Psoas muscle (tissue), 8 donors: Measurements from ENCODE around the gene GMPR. TPM values are rescaled to one million over a fixed set of nuclear protein-coding genes. Genes with fewer than 3 reads are reported as not detected.

Experiments
- ATAC-seq, 4 donors: fragments of 200-7000 bp; cut with Tn5 transposase; one replicate each; pipeline ENCODE4 v1.9.1; 2020; ENCODE audit warnings: moderate library complexity in 3 of 4, mild to moderate bottlenecking in 2 of 4
- DNase-seq, 2 donors: peaks; one replicate each; pipeline ENCODE4 v3.0.0-alpha.2; 2020
- H3K27ac ChIP-seq: fragments of 200-600 bp; one replicate; pipeline ENCODE4 v1.8.0; 2022
- H3K27me3 ChIP-seq, 3 donors: fragments of 200-600 bp in 1 of 3; one replicate each; pipeline versions ENCODE4 v1.6.1 to v1.8.0; 2013 to 2022; ENCODE audit warnings: low read length in 2 of 3, mild to moderate bottlenecking in 2 of 3, moderate library complexity in 1 of 3; ENCODE audit not compliant: insufficient read depth in 3 of 3
- H3K36me3 ChIP-seq, 2 donors: fragments of 200-600 bp in 1 of 2; one replicate each; pipeline versions ENCODE4 v1.6.1 to v1.8.0; 2013 to 2022; ENCODE audit warnings: low read depth in 1 of 2, mild to moderate bottlenecking in 1 of 2, moderate library complexity in 1 of 2; ENCODE audit not compliant: insufficient read depth in 1 of 2
- H3K4me1 ChIP-seq: fragments of 200-600 bp; one replicate; pipeline ENCODE4 v1.8.0; 2022
- H3K4me3 ChIP-seq: fragments of 200-600 bp; one replicate; pipeline ENCODE4 v1.8.0; 2022; ENCODE audit warnings: mild to moderate bottlenecking
- H3K9me3 ChIP-seq: fragments of 200-600 bp; one replicate; pipeline ENCODE4 v1.8.0; 2022
- CTCF ChIP-seq: fragments of 200-600 bp; IDR thresholded peaks from one replicate; pipeline ENCODE4 v1.8.0; 2022; ENCODE audit warnings: antibody characterized with exemption
- WGBS, 3 donors: extraction: QIAGEN DNeasy Blood & Tissue Kit; methylation state at CpG; one replicate each; pipeline versions ENCODE4 v1.1.6 to v1.1.7; 2013; 5-methylcytosine and 5-hydroxymethylcytosine counted together
- intact Hi-C, 2 donors: fragments of 100-400 bp; cut with DNase I; formaldehyde crosslinking; loops; one replicate each; pipeline versions ENCODE4 v1.11.0 to v1.14.2; 2022
- polyA plus RNA-seq, 3 donors: library from polyadenylated mRNA; stranded (reverse); fragments of 200-250 nt; gene quantifications; one replicate each; pipeline ENCODE4 v1.2.3, GENCODE V29; 2013
- total RNA-seq, 4 donors: library from RNA; stranded (reverse); fragmentation: NEBNext Ultra II Directional in 2 of 4; extraction: Animal tissue kit (Norgen Biotek cat#: 25700) in 2 of 4; gene quantifications; one replicate each; pipeline versions ENCODE4 v1.2.1 to v1.2.4, GENCODE V29; 2021 to 2023
- donor health status: healthy with polysubstance abuse.
- donor health status: DM: no; HTN: no; CAD: no; lungs with moderate emphysema.
- donor health status: Bipolar disorder and iron deficiency.
- donor health status: healthy.
- donor health status: DM: yes; HTN: yes; CAD: no.
- donor health status: DM: no; HTN: no; CAD: no.
- donor health status: DM: no; HTN: no; CAD: no.
- donor health status: DM: yes; HTN: yes; CAD: no.

Gene GMPR
- total and polyA plus RNA-seq, 7 donors: 26.6 to 286 (median 230) TPM

- no peak for ATAC-seq
- peaks cover 3 to 47% of the 10 kb centered on the region in 2 donors for H3K36me3 ChIP-seq
- intact Hi-C loops: loop anchor here in 1 of 2 donors (5.0 kb wide), 1 partner anchor 35 kb away; no protein-coding TSS in a partner anchor
Observed at GRCh38 chr6:16282370-16282769, 44.0 kb downstream of the GMPR start.

GRCh38 chr6:16284472-16284871 lies 46.1 kb downstream of the GMPR start:
- H3K27me3 ChIP-seq: no peaks in the 10 kb centered on the region
- ATAC-seq (peak; percentile 64 to 81 (median 76)), DNase-seq (peak in 1 of 2 donors; percentile 72)
- TF ChIP-seq CTCF: peak; percentile 4
- no peaks in the 10 kb centered on the region for H3K9me3 ChIP-seq
- H3K27ac ChIP-seq: peak overlapping the region; percentile 69
- 65 to 87% (median 69%) methylated on average over 14 of the region's 14 CpGs for WGBS, 3 donors
- H3K4me3 ChIP-seq: no peak overlapping the region
- peaks cover 34% of the 10 kb centered on the region for H3K4me1 ChIP-seq
- H3K36me3 ChIP-seq: peaks cover 3 to 51% of the 10 kb centered on the region in 2 donors
- intact Hi-C loops: loop anchor here in 1 of 2 donors (5.0 kb wide), 1 partner anchor 33 kb away; no protein-coding TSS in a partner anchor

More at GRCh38 chr6:16282370-16282769, 44.0 kb downstream of the GMPR start:
- Histone ChIP-seq H3K4me1 (peaks cover 49% of the 10 kb centered on the region), H3K27me3 (no peaks in the 10 kb centered on the region), H3K27ac (peak overlapping the region; percentile 69), H3K4me3 (no peak overlapping the region), H3K9me3 (no peaks in the 10 kb centered on the region)
- 90 to 98% (median 93%) methylated on average over 4 of the region's 4 CpGs for WGBS, 3 donors
- no peak for DNase-seq
- no peak for TF ChIP-seq CTCF

GRCh38 chr6:16285467-16286150 lies 47.2 kb downstream of the GMPR start:
- no peak for TF ChIP-seq CTCF
- H3K27ac ChIP-seq: peak overlapping the region; percentile 25
- H3K9me3 ChIP-seq: no peaks in the 10 kb centered on the region
- WGBS, 3 donors: 77 to 85% (median 83%) methylated on average over 10 to 11 of the region's 11 CpGs
- H3K4me3 ChIP-seq: no peak overlapping the region
- H3K27me3 ChIP-seq: no peaks in the 10 kb centered on the region
- H3K36me3 ChIP-seq: peaks cover 0 to 53% of the 10 kb centered on the region in 2 donors
- peaks cover 24% of the 10 kb centered on the region for H3K4me1 ChIP-seq
- intact Hi-C loops: loop anchor here in 1 of 2 donors (5.0 kb wide), 1 partner anchor 37 kb away; no protein-coding TSS in a partner anchor
- DNase-seq: no peak
- peak in 2 of 4 donors; percentile 3 to 14 for ATAC-seq

GRCh38 chr6:16286151-16286522 lies 47.8 kb downstream of the GMPR start:
- ATAC-seq (peak; percentile 41 to 62 (median 55)), DNase-seq (no peak)
- no peaks in the 10 kb centered on the region for H3K27me3 ChIP-seq
- TF ChIP-seq CTCF: peak; percentile 57
- no peak overlapping the region for H3K4me3 ChIP-seq
- peak overlapping the region; percentile 25 for H3K27ac ChIP-seq
- WGBS, 3 donors: 52 to 56% (median 54%) methylated on average over 15 of the region's 15 CpGs
- peaks cover 0 to 54% of the 10 kb centered on the region in 2 donors for H3K36me3 ChIP-seq
- H3K9me3 ChIP-seq: no peaks in the 10 kb centered on the region
- intact Hi-C loops: loop anchor here in 1 of 2 donors (5.0 kb wide), 1 partner anchor 36 kb away; no protein-coding TSS in a partner anchor
- peaks cover 27% of the 10 kb centered on the region for H3K4me1 ChIP-seq
